NCI-H2171 treated with DMSO at 0.1 percent for 48 hours (cell line): ENCODE results near the gene KRT222.

ENCODE experiments used
- DNase-seq: peaks from one replicate; lab custom pipeline; 2025; lab: John Stamatoyannopoulos, UW

Gene KRT222

GRCh38 chr17:40615068-40615840 is 49.7 kb downstream of the KRT222 start:
- DNase-seq = no peak

DNA sequence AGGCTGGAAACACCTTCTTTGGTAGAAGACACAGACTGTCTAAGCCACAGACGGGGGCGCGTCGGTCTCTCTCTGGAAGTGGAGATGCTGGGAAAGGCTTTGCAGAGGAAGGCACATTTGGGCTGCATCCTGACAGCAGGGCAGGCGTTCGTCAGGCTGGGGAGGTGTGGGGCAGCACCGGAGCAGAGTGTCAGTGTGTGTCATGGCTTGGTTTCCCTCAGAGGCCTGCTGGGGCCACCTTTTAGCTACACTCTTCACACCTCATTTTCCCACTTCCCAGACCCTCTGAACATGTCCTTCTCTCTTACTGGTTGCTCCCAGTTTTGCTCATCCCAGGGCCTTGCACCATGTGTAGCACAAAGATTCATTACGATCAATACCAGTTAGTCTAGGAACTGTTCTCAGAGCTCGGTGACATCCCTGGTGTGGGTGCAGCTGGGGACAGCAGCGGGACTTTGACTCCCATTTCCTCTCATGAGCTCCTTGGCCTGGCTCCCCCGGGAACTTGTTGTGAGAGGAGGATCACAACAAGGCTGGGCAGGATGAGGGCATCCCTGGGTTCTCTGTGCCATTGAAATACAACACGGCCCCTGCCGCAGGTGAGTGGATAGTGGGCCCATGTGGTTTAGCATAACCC is 50.4 kb downstream of the KRT222 start:
- no peak for DNase-seq

DNA sequence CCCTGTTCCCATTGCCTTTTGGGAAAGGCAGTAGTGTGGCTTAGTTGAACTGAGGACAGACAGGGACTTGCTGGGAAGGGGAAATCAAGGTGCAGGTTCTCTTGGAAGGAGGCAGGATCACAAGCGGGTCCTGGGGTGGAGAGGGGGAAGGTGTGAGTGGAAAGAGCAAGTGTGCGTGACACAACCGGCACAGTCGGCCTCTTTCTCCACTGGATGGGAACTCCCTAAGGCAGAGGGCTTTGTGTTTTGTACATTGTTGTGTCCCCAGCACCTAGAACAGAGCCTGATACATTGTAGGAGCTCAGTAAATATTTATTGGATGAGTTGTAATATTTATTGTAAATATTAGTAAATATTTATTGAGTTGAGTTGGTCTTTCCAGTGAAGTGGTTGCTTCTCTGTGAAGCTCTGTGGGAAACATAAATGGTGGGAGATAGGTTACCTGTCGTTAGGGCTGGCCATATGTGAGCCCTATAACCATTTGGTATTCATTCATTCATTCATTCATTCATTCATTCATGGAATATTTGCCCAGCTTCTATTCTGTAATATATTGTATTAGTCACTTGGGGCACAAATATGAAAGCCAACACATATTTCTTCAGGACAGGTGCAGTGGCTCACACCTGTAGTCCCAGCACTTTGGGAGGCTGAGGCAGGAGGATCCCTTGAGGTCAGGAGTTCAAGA is 51.4 kb downstream of the KRT222 start:
- DNase-seq = no peak

DNA sequence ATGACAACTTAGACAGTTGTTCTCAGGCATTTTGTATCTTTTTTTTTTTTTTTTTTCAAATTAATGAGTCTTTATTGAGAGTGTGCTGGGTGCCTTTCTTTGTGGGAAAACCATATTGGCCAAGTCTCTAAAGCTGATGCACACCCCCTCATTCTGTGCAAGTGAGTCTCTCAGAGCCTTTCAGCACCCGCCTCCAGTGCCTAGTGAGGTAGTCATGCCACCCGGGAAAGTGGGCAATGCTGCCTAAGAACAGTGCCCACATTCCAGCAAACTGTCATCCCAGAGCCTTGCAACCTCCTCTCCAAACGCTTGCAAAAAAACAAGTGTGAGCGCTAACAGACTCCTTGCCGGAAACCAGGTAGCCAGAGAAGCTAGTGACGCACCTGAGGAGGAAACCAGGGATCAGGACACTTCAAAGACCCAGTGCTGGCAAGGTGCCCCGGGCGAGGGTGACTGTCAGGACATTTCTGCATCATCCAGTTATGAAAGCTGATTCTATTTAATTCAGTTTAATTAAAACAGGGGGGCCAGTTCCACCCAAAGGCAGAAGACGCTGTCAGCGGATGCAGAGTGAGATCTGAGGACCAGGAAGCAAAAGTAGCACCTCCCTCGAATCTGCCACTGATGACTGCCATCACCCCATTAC is 52.3 kb downstream of the KRT222 start:
- DNase-seq = no peak

DNA sequence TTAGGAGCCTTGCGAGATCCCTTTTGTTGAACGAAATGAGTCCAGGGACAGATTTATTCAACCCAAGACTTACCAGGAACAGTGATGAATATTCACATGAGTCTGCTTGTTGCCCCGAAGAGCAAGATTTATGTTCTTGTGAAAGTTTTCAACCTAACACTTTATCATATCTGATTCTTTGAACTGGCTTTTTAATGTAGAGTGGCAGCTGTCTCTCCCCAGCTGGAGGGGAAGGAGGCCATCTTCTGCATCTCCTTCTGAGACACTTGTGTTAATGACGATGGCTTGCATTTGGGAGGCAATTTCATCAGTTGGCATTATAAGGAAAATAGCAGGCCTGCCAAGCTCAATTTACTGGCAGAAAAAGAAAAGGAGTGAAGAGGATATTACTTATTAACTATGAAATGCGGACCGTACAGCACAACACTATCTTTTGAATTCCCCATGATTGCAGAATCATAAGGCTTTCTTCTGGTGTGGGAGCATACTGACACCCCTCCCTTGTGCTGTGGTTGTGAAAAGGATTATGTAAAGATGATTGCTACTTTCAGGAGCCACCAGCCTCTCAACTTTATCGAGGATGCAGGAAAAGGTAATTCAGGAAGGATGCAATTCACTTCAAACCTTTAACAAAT is 53.0 kb downstream of the KRT222 start:
- no peak for DNase-seq

GRCh38 chr17:40610359-40610758 is 54.6 kb downstream of the KRT222 start:
- DNase-seq = no peak

DNA sequence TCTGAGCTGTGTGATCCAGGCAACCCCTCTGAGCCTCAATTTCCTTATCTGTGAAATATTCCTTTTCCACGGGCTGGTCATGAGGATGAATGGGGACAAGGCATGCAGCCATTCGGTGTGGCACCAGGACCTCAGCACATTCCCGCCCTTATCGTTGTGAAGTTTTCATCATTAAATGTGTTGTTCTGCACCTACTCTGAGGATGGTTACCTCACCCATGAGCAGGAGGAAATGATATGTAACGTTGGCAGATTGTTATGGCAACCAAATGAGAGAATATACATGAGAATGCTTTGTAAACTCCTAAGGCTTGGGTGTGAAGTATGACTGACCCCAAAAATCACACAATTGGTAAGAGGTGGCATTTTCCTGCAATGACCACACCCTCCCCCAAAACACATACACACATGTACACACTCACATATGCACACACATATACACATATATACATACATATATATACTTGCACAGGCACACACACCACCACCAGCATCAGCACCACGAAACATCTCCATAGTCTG is 56.9 kb downstream of the KRT222 start:
- no peak for DNase-seq

- no peak for DNase-seq
Observed at GRCh38 chr17:40607641-40608040, 57.3 kb downstream of the KRT222 start.

GRCh38 chr17:40606548-40607353 is 58.2 kb downstream of the KRT222 start:
- no peak for DNase-seq

GRCh38 chr17:40605306-40605705 is 59.7 kb downstream of the KRT222 start:
- no peak for DNase-seq
